H1 (cell line): Measurements from ENCODE around the gene TM4SF1. TPM values are rescaled to one million over a fixed set of nuclear protein-coding genes. Genes with fewer than 3 reads are reported as not detected.

ENCODE experiments used
- CTCF ChIA-PET: fragments of 300-600 bp; sonication (Branson Sonifier 250); formaldehyde crosslinking; loops from one replicate; lab custom pipeline; 2021; ENCODE audit not compliant: partially characterized antibody; lab: Charles Lee
- POLR2A ChIA-PET: fragments of 300-600 bp; sonication (Branson Sonifier 250); formaldehyde crosslinking; loops from one replicate; lab custom pipeline; 2021; ENCODE audit warnings: inconsistent platforms; ENCODE audit not compliant: partially characterized antibody; lab: Charles Lee
- DNase-seq, 2 experiments: peaks; one replicate each; pipeline versions ENCODE4 v3.0.0 to v3.0.0-alpha.2; 2010 to 2022; ENCODE audit warnings: low spot score in 2 of 2, low read depth in 1 of 2, mixed read lengths in 1 of 2
- FAIRE-seq: peaks from 2 replicates; lab custom pipeline; 2011; peaks lifted over from hg19 to GRCh38; lab: Jason Lieb, UNC
- H2AFZ ChIP-seq: 2 replicates; pipeline ENCODE4 v1.8.1; 2012; ENCODE audit warnings: low read length, inconsistent platforms
- H2AK5ac ChIP-seq: 2 replicates; pipeline ENCODE4 v1.6.1; 2013; ENCODE audit warnings: low read depth, low read length
- H2BK120ac ChIP-seq: replicated peaks from 2 replicates; pipeline ENCODE3; 2013; ENCODE audit warnings: low read depth, low read length, inconsistent platforms
- H2BK12ac ChIP-seq: 2 replicates; pipeline ENCODE4 v1.6.1; 2013; ENCODE audit warnings: low read depth, low read length
- H2BK15ac ChIP-seq: 2 replicates; pipeline ENCODE4 v1.6.1; 2013; ENCODE audit warnings: low read length
- H2BK20ac ChIP-seq: 2 replicates; pipeline ENCODE4 v1.6.1; 2013; ENCODE audit warnings: low read length
- H2BK5ac ChIP-seq: 2 replicates; pipeline ENCODE4 v1.6.1; 2013; ENCODE audit warnings: low read depth, low read length
- H3K14ac ChIP-seq: 2 replicates; pipeline ENCODE4 v1.6.1; 2013; ENCODE audit warnings: inconsistent platforms; ENCODE audit not compliant: insufficient read length
- H3K18ac ChIP-seq: 2 replicates; pipeline ENCODE4 v1.6.1; 2013; ENCODE audit warnings: low read length; ENCODE audit errors: extremely low read depth
- H3K23ac ChIP-seq: 2 replicates; pipeline ENCODE4 v1.6.1; 2013; ENCODE audit warnings: inconsistent platforms; ENCODE audit not compliant: insufficient read length
- H3K23me2 ChIP-seq: 2 replicates; pipeline ENCODE4 v1.6.1; 2013; ENCODE audit warnings: low read depth, low read length
- H3K27ac ChIP-seq: 2 replicates; pipeline ENCODE4 v1.6.1; 2011; ENCODE audit warnings: low read depth, low read length, inconsistent platforms
- H3K27me3 ChIP-seq, 4 experiments: replicated peaks in 1 of 4; 1 replicate in 1 of 4; 2 replicates in 3 of 4; pipeline versions ENCODE4 v1.6.1 to v1.8.1; 2011 to 2013; ENCODE audit warnings: low read length in 3 of 4, mild to moderate bottlenecking in 3 of 4, inconsistent platforms in 2 of 4, mixed read lengths in 2 of 4, moderate library complexity in 1 of 4; ENCODE audit not compliant: control insufficient read depth in 3 of 4, insufficient read depth in 3 of 4; ENCODE audit errors: extremely low read depth in 1 of 4
- H3K36me3 ChIP-seq, 4 experiments: 2 replicates each; pipeline versions ENCODE4 v1.6.1 to v1.8.1; 2011 to 2013; ENCODE audit warnings: mild to moderate bottlenecking in 4 of 4, low read length in 3 of 4, moderate library complexity in 2 of 4, control low read depth in 1 of 4, inconsistent platforms in 1 of 4; ENCODE audit not compliant: insufficient read depth in 4 of 4, control insufficient read depth in 2 of 4
- H3K4ac ChIP-seq: replicated peaks from 2 replicates; pipeline ENCODE3; 2013; ENCODE audit warnings: low read length, low read depth, mixed read lengths, inconsistent platforms; ENCODE audit not compliant: insufficient read length
- H3K4me1 ChIP-seq, 4 experiments: replicated peaks in 1 of 4; 1 replicate in 1 of 4; 2 replicates in 3 of 4; pipeline versions ENCODE4 v1.6.1 to v1.8.1; 2011 to 2013; ENCODE audit warnings: low read length in 3 of 4, inconsistent platforms in 2 of 4, mixed read lengths in 1 of 4; ENCODE audit not compliant: insufficient read depth in 4 of 4, control insufficient read depth in 3 of 4
- H3K4me2 ChIP-seq, 2 experiments: 2 replicates each; pipeline versions ENCODE4 v1.6.1 to v1.8.1; 2011 to 2013; ENCODE audit warnings: low read depth in 2 of 2, low read length in 2 of 2, control low read depth in 1 of 2, inconsistent platforms in 1 of 2, mild to moderate bottlenecking in 1 of 2; ENCODE audit not compliant: insufficient read depth in 1 of 2
- H3K4me3 ChIP-seq, 4 experiments: fragments of 200-600, 300-600 bp in 1 of 4; sonication (generic), shearing (Covaris generic), sonication (Bioruptor Twin) in 1 of 4; 2 replicates each; pipeline versions ENCODE4 v1.5.1 to v1.8.1; 2011 to 2016; ENCODE audit warnings: low read length in 4 of 4, low read depth in 3 of 4, control low read depth in 2 of 4, inconsistent platforms in 2 of 4, mild to moderate bottlenecking in 2 of 4, mixed read lengths in 1 of 4, moderate library complexity in 1 of 4; ENCODE audit not compliant: insufficient read depth in 2 of 4; ENCODE audit errors: extremely low read depth in 1 of 4
- H3K56ac ChIP-seq: replicated peaks from 2 replicates; pipeline ENCODE3; 2013; ENCODE audit warnings: low read depth, mild to moderate bottlenecking, mixed read lengths, low read length, inconsistent platforms; ENCODE audit not compliant: insufficient read length
- H3K79me1 ChIP-seq: 2 replicates; pipeline ENCODE4 v1.6.1; 2013; ENCODE audit warnings: low read depth, low read length, control low read depth
- H3K79me2 ChIP-seq, 2 experiments: 2 replicates each; pipeline versions ENCODE4 v1.6.1 to v1.8.1; 2012 to 2013; ENCODE audit warnings: low read length in 2 of 2, mild to moderate bottlenecking in 2 of 2, inconsistent platforms in 1 of 2; ENCODE audit not compliant: insufficient read depth in 2 of 2, control insufficient read depth in 1 of 2
- H3K9ac ChIP-seq, 4 experiments: replicated peaks in 1 of 4; 1 replicate in 1 of 4; 2 replicates in 3 of 4; pipeline versions ENCODE4 v1.6.1 to v1.8.1; 2011 to 2013; ENCODE audit warnings: low read depth in 3 of 4, low read length in 3 of 4, control low read depth in 2 of 4, mild to moderate bottlenecking in 2 of 4, moderate library complexity in 2 of 4, inconsistent platforms in 1 of 4; ENCODE audit errors: extremely low read depth in 1 of 4
- H3K9me3 ChIP-seq, 2 experiments: 2 replicates each; pipeline versions ENCODE4 v1.6.1 to v1.8.1; 2012 to 2013; ENCODE audit warnings: mild to moderate bottlenecking in 2 of 2, moderate library complexity in 2 of 2, control low read depth in 1 of 2, inconsistent platforms in 1 of 2, low read depth in 1 of 2, low read length in 1 of 2, mixed read lengths in 1 of 2; ENCODE audit not compliant: insufficient read depth in 2 of 2
- H4K20me1 ChIP-seq, 2 experiments: replicated peaks in 1 of 2; 2 replicates each; pipeline versions ENCODE3 to v1.8.1; 2011 to 2013; ENCODE audit warnings: inconsistent platforms in 2 of 2, low read length in 2 of 2, mild to moderate bottlenecking in 1 of 2; ENCODE audit not compliant: insufficient read depth in 2 of 2, control insufficient read depth in 1 of 2
- H4K5ac ChIP-seq: 2 replicates; pipeline ENCODE4 v1.6.1; 2013; ENCODE audit warnings: low read length, low read depth, mixed read lengths, inconsistent platforms; ENCODE audit not compliant: insufficient read length
- H4K8ac ChIP-seq: 2 replicates; pipeline ENCODE4 v1.8.0; 2013; ENCODE audit warnings: mild to moderate bottlenecking, moderate library complexity, low read length, inconsistent platforms; ENCODE audit not compliant: insufficient read depth; ENCODE audit errors: extremely low read depth
- H4K91ac ChIP-seq: replicated peaks from 2 replicates; pipeline ENCODE3; 2013; ENCODE audit warnings: low read length, mixed read lengths, inconsistent platforms; ENCODE audit not compliant: insufficient read length
- BRCA1 ChIP-seq: IDR thresholded peaks from 2 replicates; pipeline ENCODE4 v1.6.1; 2012; ENCODE audit warnings: low read depth, low read length, improper control_type of control experiment
- CBX5 ChIP-seq: fragments of 300-800, 300-1000 bp; sonication (generic); IDR thresholded peaks from 2 replicates; pipeline ENCODE4 v1.7.1; 2016; ENCODE audit warnings: antibody characterized with exemption, low read length, low read depth
- CHD1 ChIP-seq: IDR thresholded peaks from 2 replicates; pipeline ENCODE4 v1.6.1; 2012; ENCODE audit warnings: low read depth, low read length, improper control_type of control experiment
- CREB1 ChIP-seq: IDR thresholded peaks from 2 replicates; pipeline ENCODE4 v1.6.1; 2012; ENCODE audit warnings: inconsistent platforms
- KDM5A ChIP-seq: fragments of 200-600 bp; IDR thresholded peaks from 2 replicates; pipeline ENCODE4 v1.7.1; 2012; ENCODE audit warnings: mild to moderate bottlenecking, low read length, inconsistent platforms, mixed read lengths
- POLR2A ChIP-seq, 2 experiments: IDR thresholded peaks; 1 replicate in 1 of 2; 2 replicates in 1 of 2; pipeline ENCODE4 v1.6.1; 2011; ENCODE audit warnings: low read depth in 2 of 2, low read length in 2 of 2, mild to moderate bottlenecking in 2 of 2; ENCODE audit errors: control extremely low read depth in 1 of 2
- RBBP5 ChIP-seq: IDR thresholded peaks from 2 replicates; pipeline ENCODE4 v1.7.1; 2012; ENCODE audit warnings: low read depth, mild to moderate bottlenecking, inconsistent platforms, low read length, moderate library complexity, borderline replicate concordance
- RFX5 ChIP-seq: IDR thresholded peaks from 2 replicates; pipeline ENCODE4 v1.6.1; 2011; ENCODE audit warnings: low read depth, low read length, improper control_type of control experiment, borderline replicate concordance
- TAF1 ChIP-seq: IDR thresholded peaks from 2 replicates; pipeline ENCODE4 v1.6.1; 2011; ENCODE audit warnings: mild to moderate bottlenecking, low read depth, low read length
- TAF7 ChIP-seq: optimal IDR thresholded peaks from 2 replicates; pipeline ENCODE3; 2011; ENCODE audit warnings: low read depth, mild to moderate bottlenecking, inconsistent platforms, low read length, moderate library complexity, borderline replicate concordance
- YY1 ChIP-seq: IDR thresholded peaks from 2 replicates; pipeline ENCODE4 v1.6.1; 2011; ENCODE audit warnings: low read depth, mild to moderate bottlenecking, low read length
- WGBS, 2 experiments: shearing (Covaris generic) in 1 of 2; methylation state at CpG; one replicate each; pipeline versions ENCODE4 v1.1.6 to v1.1.7; 2013 to 2015; ENCODE audit warnings: low lambda C conversion rate in 2 of 2, mixed read lengths in 2 of 2, inconsistent platforms in 1 of 2, low coverage in 1 of 2, missing lambda C conversion rate in 1 of 2; ENCODE audit not compliant: insufficient replicate concordance in 2 of 2, insufficient coverage in 1 of 2, insufficient read length in 1 of 2; ENCODE audit errors: extremely low coverage in 1 of 2, missing lambda C conversion rate in 1 of 2; 5-methylcytosine and 5-hydroxymethylcytosine counted together
- polyA plus RNA-seq, 7 experiments: library from polyadenylated mRNA; depleted of rRNA in 3 of 7; stranded (reverse) in 5 of 7; unstranded in 2 of 7; fragments of >200 nt in 5 of 7; fragments of 200-250 nt in 2 of 7; gene quantifications; 1 replicate in 5 of 7; 2 replicates in 1 of 7; 4 replicates in 1 of 7; pipeline versions ENCODE4 v1.2.1 to v1.2.3, GENCODE V29; 2011 to 2013; ENCODE audit warnings: missing spikeins in 2 of 7, mixed read lengths in 2 of 7
- total RNA-seq: library from RNA; stranded (reverse); fragmentation: NEBNext Ultra II Directional; extraction: Animal tissue kit (Norgen Biotek cat#: 25700); gene quantifications from 2 replicates; pipeline ENCODE4 v1.2.1, GENCODE V29; 2021

The TM4SF1 gene
- total and polyA plus RNA-seq, 2 of the 8 experiments (the other 6 are each of a cell fraction or from before 2014, with no cell fraction given): 0.26 to 1.3 TPM

DNA sequence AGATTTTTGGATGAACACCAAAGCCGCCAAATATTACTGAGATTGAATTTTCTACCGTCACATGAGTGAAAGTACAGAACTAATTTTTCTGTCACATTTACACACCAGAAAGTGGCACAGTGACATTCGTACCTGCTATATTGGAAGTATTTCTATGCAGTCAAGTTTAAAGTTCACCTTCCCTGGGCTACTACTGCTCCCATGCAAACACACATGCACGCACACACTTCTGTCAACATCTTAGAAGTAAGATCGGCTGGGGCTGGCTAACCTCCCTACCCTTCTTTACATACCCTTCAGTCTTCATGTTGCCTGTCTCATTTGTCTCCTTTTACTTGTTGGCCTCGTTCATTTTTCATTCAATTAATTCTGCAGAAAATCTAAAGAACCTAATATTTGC is 19.0 kb upstream of the TM4SF1 start:
- H2BK120ac ChIP-seq: no peak overlapping the region
- H3K27me3 ChIP-seq: no peaks in the 10 kb centered on the region
- H3K36me3 ChIP-seq: no peaks in the 10 kb centered on the region
- no peak overlapping the region for H3K56ac ChIP-seq
- DNase-seq (no peak), FAIRE-seq (no peak)
- no peak overlapping the region for H3K27ac ChIP-seq
- no peaks in the 10 kb centered on the region for H4K20me1 ChIP-seq
- 92% methylated on average over 6 of the region's 6 CpGs; no CpG with 5 or more reads in 1 of the 2 experiments for WGBS, 2 experiments
- H3K23ac ChIP-seq: no peak overlapping the region
- H2BK12ac ChIP-seq: no peak overlapping the region
- H3K4me1 ChIP-seq: no peaks in the 10 kb centered on the region
- no peak overlapping the region for H4K91ac ChIP-seq
- CTCF ChIA-PET: interaction anchor here (0.8 to 1.4 kb wide), 5 partner anchors 14 to 276 kb away, joined by 3 to 5 read pairs (median 3); no protein-coding TSS in a partner anchor
- H2AK5ac ChIP-seq: no peak overlapping the region
- no peak overlapping the region for H3K4me2 ChIP-seq
- no peaks in the 10 kb centered on the region for H3K23me2 ChIP-seq
- H3K79me2 ChIP-seq: no peaks in the 10 kb centered on the region
- no peak for TF ChIP-seq RFX5
- no peak for TF ChIP-seq CREB1
- TF ChIP-seq RBBP5: no peak
- no peak for TF ChIP-seq POLR2A (IDR thresholded peaks at IDR 0.05; ENCODE audit: control extremely low read depth in 1 of 2, low read depth in 2 of 2, low read length in 2 of 2)
- TF ChIP-seq CHD1: no peak
- TF ChIP-seq YY1: no peak
- TF ChIP-seq BRCA1: no peak
- no peak for TF ChIP-seq TAF7
- TF ChIP-seq KDM5A: no peak
- TF ChIP-seq CBX5: no peak
- TF ChIP-seq TAF1: no peak
- no peak overlapping the region for H2BK5ac ChIP-seq
- H3K9ac ChIP-seq: no peak overlapping the region
- no peak overlapping the region for H4K8ac ChIP-seq
- no peak overlapping the region for H3K18ac ChIP-seq
- H2AFZ ChIP-seq: 0 out of 2 replicates have a peak overlapping the region, but pooled peaks have one; percentile 18
- no peak overlapping the region for H2BK20ac ChIP-seq
- H3K79me1 ChIP-seq: no peaks in the 10 kb centered on the region
- no peak overlapping the region for H2BK15ac ChIP-seq
- no peaks in the 10 kb centered on the region for H3K9me3 ChIP-seq
- no peak overlapping the region for H3K4ac ChIP-seq
- H3K4me3 ChIP-seq: no peak overlapping the region
- POLR2A ChIA-PET: no interaction called here
- H4K5ac ChIP-seq: no peak overlapping the region
- H3K14ac ChIP-seq: no peak overlapping the region
